Nephron (organoid): ENCODE measurements around the gene SV2B.

Source experiments
- H3K27ac Mint-ChIP-seq, 3 experiments: 2 replicates each; pipeline ENCODE4 v1.8.0; 2020; ENCODE audit warnings: mixed read lengths in 3 of 3, mild to moderate bottlenecking in 2 of 3, moderate library complexity in 1 of 3
- H3K27me3 Mint-ChIP-seq: 2 replicates; pipeline ENCODE4 v1.8.0; 2021; ENCODE audit warnings: low read depth, mild to moderate bottlenecking, moderate library complexity, mixed read lengths
- H3K36me3 Mint-ChIP-seq: 2 replicates; pipeline ENCODE4 v1.8.0; 2020; ENCODE audit warnings: low read depth, mixed read lengths
- H3K4me1 Mint-ChIP-seq: 2 replicates; pipeline ENCODE4 v1.8.0; 2020; ENCODE audit warnings: mixed read lengths
- H3K4me3 Mint-ChIP-seq, 3 experiments: 2 replicates each; pipeline ENCODE4 v1.8.0; 2020; ENCODE audit warnings: mild to moderate bottlenecking in 3 of 3, mixed read lengths in 3 of 3, moderate library complexity in 2 of 3
- H3K9me3 Mint-ChIP-seq: 2 replicates; pipeline ENCODE4 v1.8.0; 2020; ENCODE audit warnings: mixed read lengths
- TF ChIP-seq, protein P1 (sequence below), 3 experiments: fragments of 200-600 bp; sonication (generic); IDR thresholded peaks; one replicate each; pipeline ENCODE4 v1.5.0; 2021; ENCODE audit warnings: antibody characterized with exemption in 3 of 3; ENCODE audit not compliant: unreplicated experiment in 3 of 3

Gene SV2B

DNA sequence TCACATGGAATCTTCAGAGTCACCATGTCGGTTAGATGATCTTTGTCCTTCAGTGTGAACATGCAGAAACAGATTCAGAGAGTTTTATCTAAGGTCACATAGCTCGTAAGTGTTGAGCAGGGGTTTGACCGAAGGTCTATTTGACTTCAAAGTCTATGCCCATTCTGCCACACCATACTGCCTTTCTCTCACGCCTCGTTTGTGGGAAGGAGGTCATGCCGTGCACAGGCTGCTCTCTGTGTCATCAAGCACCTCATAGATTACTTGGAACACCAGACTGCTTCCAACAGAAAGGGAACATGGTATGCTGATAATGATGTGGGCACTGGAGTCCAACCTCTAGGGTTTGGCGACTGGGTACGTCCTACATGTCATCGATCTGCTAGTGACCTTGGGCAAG is 128.8 kb downstream of the SV2B start:
- H3K4me3 Mint-ChIP-seq: no peak overlapping the region
- H3K27me3 Mint-ChIP-seq: peaks cover 35% of the 10 kb centered on the region
- H3K36me3 Mint-ChIP-seq: peaks cover 3% of the 10 kb centered on the region
- TF ChIP-seq, protein P1, sequence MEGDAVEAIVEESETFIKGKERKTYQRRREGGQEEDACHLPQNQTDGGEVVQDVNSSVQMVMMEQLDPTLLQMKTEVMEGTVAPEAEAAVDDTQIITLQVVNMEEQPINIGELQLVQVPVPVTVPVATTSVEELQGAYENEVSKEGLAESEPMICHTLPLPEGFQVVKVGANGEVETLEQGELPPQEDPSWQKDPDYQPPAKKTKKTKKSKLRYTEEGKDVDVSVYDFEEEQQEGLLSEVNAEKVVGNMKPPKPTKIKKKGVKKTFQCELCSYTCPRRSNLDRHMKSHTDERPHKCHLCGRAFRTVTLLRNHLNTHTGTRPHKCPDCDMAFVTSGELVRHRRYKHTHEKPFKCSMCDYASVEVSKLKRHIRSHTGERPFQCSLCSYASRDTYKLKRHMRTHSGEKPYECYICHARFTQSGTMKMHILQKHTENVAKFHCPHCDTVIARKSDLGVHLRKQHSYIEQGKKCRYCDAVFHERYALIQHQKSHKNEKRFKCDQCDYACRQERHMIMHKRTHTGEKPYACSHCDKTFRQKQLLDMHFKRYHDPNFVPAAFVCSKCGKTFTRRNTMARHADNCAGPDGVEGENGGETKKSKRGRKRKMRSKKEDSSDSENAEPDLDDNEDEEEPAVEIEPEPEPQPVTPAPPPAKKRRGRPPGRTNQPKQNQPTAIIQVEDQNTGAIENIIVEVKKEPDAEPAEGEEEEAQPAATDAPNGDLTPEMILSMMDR (IDR thresholded peaks at IDR 0.05; ENCODE audit: unreplicated experiment in 3 of 3): no peak
- H3K27ac Mint-ChIP-seq: no peak overlapping the region
- H3K9me3 Mint-ChIP-seq: no peaks in the 10 kb centered on the region
- H3K4me1 Mint-ChIP-seq: no peaks in the 10 kb centered on the region

DNA sequence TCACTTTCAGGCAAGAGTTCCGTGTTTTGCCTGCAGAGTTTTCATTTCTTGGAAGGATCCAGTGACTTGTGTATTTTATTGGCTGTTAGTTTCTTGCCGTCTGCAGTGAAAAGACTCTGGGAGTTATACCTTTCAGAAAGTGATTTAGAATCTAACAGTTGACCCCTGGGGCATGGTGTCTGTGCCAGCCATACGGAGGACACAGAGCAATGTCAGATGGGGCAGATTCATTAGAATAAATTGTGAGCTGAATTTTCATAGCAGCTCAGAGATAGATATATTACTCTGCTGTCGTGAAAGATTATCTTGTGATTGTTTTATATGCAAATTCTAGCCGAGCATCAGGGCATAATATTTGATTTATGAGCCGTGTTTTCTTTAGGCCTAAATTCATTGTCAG is 131.6 kb downstream of the SV2B start:
- no peaks in the 10 kb centered on the region for H3K4me1 Mint-ChIP-seq
- no peak overlapping the region for H3K27ac Mint-ChIP-seq
- H3K4me3 Mint-ChIP-seq: no peak overlapping the region
- no peaks in the 10 kb centered on the region for H3K9me3 Mint-ChIP-seq
- peaks cover 53% of the 10 kb centered on the region for H3K27me3 Mint-ChIP-seq
- TF ChIP-seq, protein P1 (IDR thresholded peaks at IDR 0.05; ENCODE audit: unreplicated experiment in 3 of 3): no peak
- peaks cover 3% of the 10 kb centered on the region for H3K36me3 Mint-ChIP-seq

DNA sequence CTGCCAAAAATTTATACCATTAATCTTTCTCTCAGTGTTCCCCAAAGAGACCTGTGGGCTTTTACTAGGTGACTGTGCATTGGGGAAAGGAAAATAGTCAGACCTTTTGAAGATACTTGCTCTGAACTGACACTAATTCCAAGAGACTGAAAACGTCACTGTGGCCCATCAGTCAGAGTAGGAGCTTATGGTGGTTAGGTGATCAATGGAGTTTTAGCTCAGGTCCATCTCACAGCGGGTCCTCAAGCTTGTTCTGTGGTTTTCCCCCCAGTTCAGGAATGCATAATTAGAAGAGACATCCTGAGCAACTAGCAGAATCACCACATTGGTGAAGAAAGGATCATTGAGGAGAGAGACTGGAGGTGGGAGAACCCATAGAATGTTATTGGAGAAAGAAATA is 134.7 kb downstream of the SV2B start:
- Mint-ChIP-seq H3K27me3 (peaks cover 43% of the 10 kb centered on the region), H3K4me3 (no peak overlapping the region), H3K27ac (no peak overlapping the region), H3K36me3 (peaks cover 3% of the 10 kb centered on the region), H3K4me1 (no peaks in the 10 kb centered on the region), H3K9me3 (no peaks in the 10 kb centered on the region)
- TF ChIP-seq, protein P1 (IDR thresholded peaks at IDR 0.05; ENCODE audit: unreplicated experiment in 3 of 3): no peak

DNA sequence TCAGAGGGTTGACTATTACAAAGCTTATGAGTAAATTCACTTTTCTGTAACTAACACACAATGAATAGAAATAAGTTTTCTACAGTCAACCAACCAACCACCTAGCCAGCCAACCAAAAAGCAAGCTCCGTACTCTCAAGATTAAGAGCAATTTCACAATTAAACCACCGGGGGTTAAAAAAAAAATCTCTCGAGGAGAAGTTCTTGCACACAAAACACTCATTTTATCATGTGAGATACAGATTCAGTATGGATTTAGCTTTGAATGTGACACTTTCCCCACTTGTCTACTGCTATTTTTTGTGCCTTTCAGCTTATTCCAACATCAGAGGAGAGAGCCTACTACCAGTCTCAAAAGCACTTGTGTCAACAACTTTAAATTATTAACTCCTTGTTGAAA is 135.3 kb downstream of the SV2B start:
- H3K27ac Mint-ChIP-seq: no peak overlapping the region
- peaks cover 3% of the 10 kb centered on the region for H3K36me3 Mint-ChIP-seq
- H3K27me3 Mint-ChIP-seq: peaks cover 41% of the 10 kb centered on the region
- H3K9me3 Mint-ChIP-seq: no peaks in the 10 kb centered on the region
- H3K4me1 Mint-ChIP-seq: no peaks in the 10 kb centered on the region
- TF ChIP-seq, protein P1 (IDR thresholded peaks at IDR 0.05; ENCODE audit: unreplicated experiment in 3 of 3): no peak
- no peak overlapping the region for H3K4me3 Mint-ChIP-seq

DNA sequence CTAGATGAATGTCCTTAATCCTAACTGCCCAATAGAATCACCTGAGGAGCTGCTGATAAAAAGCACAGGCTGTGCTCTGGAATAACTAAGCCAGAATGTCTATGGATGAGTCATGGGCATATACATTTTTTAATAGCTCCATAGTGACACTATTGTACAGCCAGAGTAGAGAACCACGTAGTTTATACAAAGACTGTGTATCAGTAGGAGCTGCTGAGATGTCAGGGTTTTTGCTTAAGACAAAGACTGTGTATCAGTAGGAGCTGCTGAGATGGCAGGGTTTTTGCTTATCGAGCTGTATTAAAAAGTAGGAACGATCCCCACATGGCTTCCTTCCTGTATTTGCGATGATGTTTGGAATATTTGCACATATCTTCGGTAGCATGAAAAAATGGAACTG is 137.4 kb downstream of the SV2B start:
- peaks cover 31% of the 10 kb centered on the region for H3K27me3 Mint-ChIP-seq
- H3K9me3 Mint-ChIP-seq: no peaks in the 10 kb centered on the region
- no peak overlapping the region for H3K4me3 Mint-ChIP-seq
- no peak overlapping the region for H3K27ac Mint-ChIP-seq
- TF ChIP-seq, protein P1 (IDR thresholded peaks at IDR 0.05; ENCODE audit: unreplicated experiment in 3 of 3): no peak
- no peaks in the 10 kb centered on the region for H3K4me1 Mint-ChIP-seq
- H3K36me3 Mint-ChIP-seq: peaks cover 3% of the 10 kb centered on the region

DNA sequence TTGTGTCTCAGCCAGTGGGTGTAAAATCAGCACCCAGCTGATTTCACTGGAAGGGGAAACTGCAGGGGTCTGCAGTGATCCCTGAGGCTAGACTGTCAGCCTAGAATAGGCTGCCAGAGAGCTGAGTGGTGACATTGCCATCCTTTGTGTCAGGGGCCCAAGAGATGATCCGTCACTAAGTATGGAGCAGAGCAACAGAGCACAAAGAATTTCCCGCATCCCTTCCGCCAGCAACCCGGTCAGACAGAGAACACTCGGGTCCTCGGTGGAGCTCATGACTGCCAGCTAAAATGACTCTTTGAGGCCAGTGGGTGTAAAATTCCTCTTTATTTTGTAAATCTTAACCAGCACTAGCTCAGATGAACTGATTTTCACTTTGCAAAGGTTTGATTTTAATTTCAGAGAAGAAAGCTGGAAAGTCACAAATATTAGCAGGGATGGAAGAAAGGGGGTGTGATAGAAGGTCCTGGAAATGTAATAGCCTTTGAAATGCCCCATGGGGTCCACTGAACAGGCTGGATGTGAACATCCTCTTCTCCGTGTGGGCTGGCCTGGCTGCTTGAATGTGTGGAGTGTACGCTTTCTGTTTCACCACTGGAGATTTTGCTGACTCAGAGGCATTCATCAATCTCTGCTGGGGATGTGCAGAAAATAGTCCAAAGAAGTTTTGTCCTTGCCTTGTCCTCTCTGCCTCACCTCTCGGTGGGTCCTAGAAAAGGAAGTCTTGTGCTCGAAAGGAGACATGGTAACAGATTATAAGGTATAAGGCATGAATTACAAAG is 138.8 kb downstream of the SV2B start:
- Mint-ChIP-seq H3K27ac (no peak overlapping the region), H3K4me1 (no peaks in the 10 kb centered on the region), H3K4me3 (no peak overlapping the region), H3K27me3 (peaks cover 40% of the 10 kb centered on the region), H3K9me3 (no peaks in the 10 kb centered on the region), H3K36me3 (no peaks in the 10 kb centered on the region)
- TF ChIP-seq, protein P1 (IDR thresholded peaks at IDR 0.05; ENCODE audit: unreplicated experiment in 3 of 3): no peak
